GM12878 (cell line): Measurements from ENCODE around the gene RBBP8NL. TPM values are rescaled to one million over a fixed set of nuclear protein-coding genes. Genes with fewer than 3 reads are reported as not detected.

Experiments
- ATAC-seq: fragments of 200-7000 bp; cut with Tn5 transposase; 3 replicates; pipeline ENCODE4 v1.9.1; 2020; ENCODE audit warnings: mild to moderate bottlenecking, moderate library complexity
- BruUV-seq: library from RNA; stranded (reverse); fragments of 400-500 nt; replicated peaks from 2 replicates; lab custom pipeline; 2021; lab: Mats Ljungman, UMichigan
- CTCF ChIA-PET: fragments of 300-600 bp; sonication (Branson Sonifier 250); formaldehyde crosslinking; extraction: SDS; loops from one replicate; lab custom pipeline; 2021; ENCODE audit warnings: inconsistent platforms; lab: Yijun Ruan, JAX
- POLR2A ChIA-PET: fragments of 350-600 bp; formaldehyde crosslinking; extraction: SDS; loops from one replicate; lab custom pipeline; 2021; ENCODE audit warnings: inconsistent platforms; lab: Charles Lee
- RAD21 ChIA-PET: fragments of 300-600 bp; sonication (Branson Sonifier 250); formaldehyde crosslinking; loops from one replicate; lab custom pipeline; 2023; ENCODE audit warnings: antibody characterized with exemption; ENCODE audit not compliant: unreplicated experiment; lab: Charles Lee
- SMC1A ChIA-PET: fragments of 300-600 bp; sonication (Branson Sonifier 250); formaldehyde crosslinking; loops from one replicate; lab custom pipeline; 2023; ENCODE audit not compliant: unreplicated experiment, uncharacterized antibody; lab: Charles Lee
- DNase-seq: peaks from one replicate; pipeline ENCODE4 v3.0.0-alpha.2; 2011; ENCODE audit warnings: low read depth, low spot score
- FAIRE-seq: peaks from 3 replicates; lab custom pipeline; 2011; peaks lifted over from hg19 to GRCh38; lab: Jason Lieb, UNC
- H2AFZ ChIP-seq: 2 replicates; pipeline ENCODE4 v1.6.0; 2011; ENCODE audit warnings: low read depth, low read length, control low read depth; ENCODE audit not compliant: control insufficient read depth
- H3K27ac ChIP-seq: 2 replicates; pipeline ENCODE4 v1.5.1; 2011; ENCODE audit warnings: control low read depth; ENCODE audit not compliant: control insufficient read depth, insufficient read depth
- H3K27me3 ChIP-seq, 2 experiments: replicated peaks in 1 of 2; 2 replicates each; pipeline versions ENCODE4 v1.6.0 to v1.6.1; 2011; ENCODE audit warnings: low read length in 1 of 2; ENCODE audit not compliant: control insufficient read depth in 2 of 2, insufficient read depth in 2 of 2
- H3K36me3 ChIP-seq, 2 experiments: 2 replicates each; pipeline ENCODE4 v1.5.1; 2011; ENCODE audit warnings: low read length in 1 of 2; ENCODE audit not compliant: control insufficient read depth in 2 of 2, insufficient read depth in 2 of 2
- H3K4me1 ChIP-seq: 2 replicates; pipeline ENCODE4 v1.6.1; 2011; ENCODE audit warnings: mild to moderate bottlenecking, low read length, moderate library complexity, mixed read lengths; ENCODE audit not compliant: control insufficient read depth, insufficient read depth
- H3K4me2 ChIP-seq: 2 replicates; pipeline ENCODE4 v1.6.0; 2011; ENCODE audit warnings: control low read depth; ENCODE audit not compliant: control insufficient read depth, insufficient read depth
- H3K4me3 ChIP-seq: fragments of 200-600 bp; sonication (generic); 2 replicates; pipeline ENCODE4 v1.5.1; 2016
- H3K79me2 ChIP-seq: 2 replicates; pipeline ENCODE4 v1.6.0; 2011; ENCODE audit warnings: low read length; ENCODE audit not compliant: control insufficient read depth, insufficient read depth
- H3K9ac ChIP-seq: 2 replicates; pipeline ENCODE4 v1.8.0; 2011; ENCODE audit warnings: low read length, control low read depth, mixed read lengths; ENCODE audit not compliant: control insufficient read depth, insufficient read depth
- H3K9me3 ChIP-seq: replicated peaks from 3 replicates; pipeline ENCODE4 v1.5.1; 2011; ENCODE audit warnings: mild to moderate bottlenecking, low read length; ENCODE audit not compliant: control insufficient read depth, insufficient read depth
- H4K20me1 ChIP-seq: 2 replicates; pipeline ENCODE4 v1.6.0; 2011; ENCODE audit not compliant: control insufficient read depth, insufficient read depth
- EZH2 ChIP-seq: IDR thresholded peaks from 2 replicates; pipeline ENCODE4 v1.6.1; 2012; ENCODE audit warnings: low read depth, mild to moderate bottlenecking, control low read depth, inconsistent platforms, low read length, borderline replicate concordance; ENCODE audit not compliant: control insufficient read depth
- FOS ChIP-seq: IDR thresholded peaks from 3 replicates; pipeline ENCODE4 v1.6.1; 2011; ENCODE audit warnings: borderline replicate concordance; ENCODE audit not compliant: insufficient read length; ENCODE audit errors: extremely low read depth
- HSF1 ChIP-seq: fragments of 150-350 bp; IDR thresholded peaks from 2 replicates; pipeline ENCODE4 v1.6.1; 2014; ENCODE audit warnings: mild to moderate bottlenecking, low read depth, low read length
- MTA2 ChIP-seq: fragments of 450-650 bp; IDR thresholded peaks from 2 replicates; pipeline ENCODE4 v1.6.1; 2016; ENCODE audit warnings: low read depth, mild to moderate bottlenecking, moderate library complexity
- PML ChIP-seq: IDR thresholded peaks from 2 replicates; pipeline ENCODE4 v1.6.1; 2012; ENCODE audit warnings: low read length, inconsistent platforms
- SMAD5 ChIP-seq: IDR thresholded peaks from 2 replicates; pipeline ENCODE4 v1.6.1; 2016; ENCODE audit warnings: antibody characterized with exemption, low read depth
- SP1 ChIP-seq: IDR thresholded peaks from one replicate; pipeline ENCODE4 v1.6.1; 2011; ENCODE audit warnings: low read depth, low read length
- SUPT20H ChIP-seq: IDR thresholded peaks from 2 replicates; pipeline ENCODE4 v1.6.1; 2011; ENCODE audit warnings: low read depth, mild to moderate bottlenecking, low read length, moderate library complexity, borderline replicate concordance; ENCODE audit not compliant: control insufficient read depth
- SUZ12 ChIP-seq: fragments of 200-600 bp; sonication (generic); IDR thresholded peaks from one replicate; pipeline ENCODE4 v1.6.1; 2018; ENCODE audit warnings: antibody characterized with exemption, mild to moderate bottlenecking; ENCODE audit not compliant: unreplicated experiment
- ZBTB33 ChIP-seq: fragments of 450-650 bp; IDR thresholded peaks from 2 replicates; pipeline ENCODE4 v1.6.1; 2017; ENCODE audit warnings: mild to moderate bottlenecking
- ZNF622 ChIP-seq: fragments of 450-650 bp; IDR thresholded peaks from 2 replicates; pipeline ENCODE4 v1.6.1; 2017; ENCODE audit warnings: mild to moderate bottlenecking, inconsistent platforms
- ZSCAN29 ChIP-seq: fragments of 450-650 bp; IDR thresholded peaks from 2 replicates; pipeline ENCODE4 v1.6.1; 2017; ENCODE audit warnings: mild to moderate bottlenecking, moderate library complexity
- WGBS: methylation state at CpG from one replicate; pipeline ENCODE4 v1.1.6; 2016; ENCODE audit warnings: low lambda C conversion rate; ENCODE audit not compliant: insufficient replicate concordance, insufficient coverage; ENCODE audit errors: missing lambda C conversion rate; 5-methylcytosine and 5-hydroxymethylcytosine counted together
- in situ Hi-C: fragments of 300-500 bp; cut with MboI; formaldehyde crosslinking; loops from 9 replicates; pipeline ENCODE4 v1.14.3; 2018; ENCODE audit warnings: mixed read lengths
- intact Hi-C: fragments of 100-400 bp; cut with micrococcal nuclease; formaldehyde crosslinking; loops from one replicate; pipeline ENCODE4 v1.14.2; 2022; ENCODE audit not compliant: unreplicated experiment
- polyA plus RNA-seq, 11 experiments: library from polyadenylated mRNA; depleted of rRNA in 4 of 11; unstranded in 6 of 11; stranded (reverse) in 5 of 11; fragments of >200 nt; fragmentation: Nextera tagmentation in 4 of 11; fragmentation: Illumina TruSeq in 1 of 11; extraction: Ambion mirVana in 4 of 11; extraction: Trizol in 1 of 11; gene quantifications; 1 replicate in 1 of 11; 2 replicates in 10 of 11; pipeline versions ENCODE4 v1.2.1 to v1.2.3, GENCODE V29; 2011 to 2016; ENCODE audit warnings: inconsistent platforms in 2 of 11, missing spikeins in 2 of 11, low read depth in 1 of 11
- total RNA-seq, 4 experiments: library from RNA; depleted of rRNA in 3 of 4; stranded (reverse); fragments of >200 nt in 3 of 4; fragmentation: Illumina TruSeq in 1 of 4; extraction: Trizol in 1 of 4; gene quantifications; 2 replicates each; pipeline versions ENCODE4 v1.2.1 to v1.2.3, GENCODE V29; 2013 to 2021
- TF ChIP-seq, protein P1 (sequence below), 3 experiments: IDR thresholded peaks in 2 of 3; conservative IDR thresholded peaks in 1 of 3; 2 replicates each; pipeline ENCODE4 v1.5.1; 2011; ENCODE audit warnings: low read depth in 3 of 3, low read length in 3 of 3, mild to moderate bottlenecking in 3 of 3, control low read depth in 2 of 3, moderate library complexity in 2 of 3, inconsistent platforms in 1 of 3, mixed read lengths in 1 of 3; ENCODE audit not compliant: control insufficient read depth in 2 of 3, insufficient read depth in 1 of 3; ENCODE audit errors: extremely low read depth in 1 of 3

The RBBP8NL gene
- total and polyA plus RNA-seq, 10 of the 15 experiments (the other 5 are each of a cell fraction or from before 2014, with no cell fraction given), result not detected

DNA sequence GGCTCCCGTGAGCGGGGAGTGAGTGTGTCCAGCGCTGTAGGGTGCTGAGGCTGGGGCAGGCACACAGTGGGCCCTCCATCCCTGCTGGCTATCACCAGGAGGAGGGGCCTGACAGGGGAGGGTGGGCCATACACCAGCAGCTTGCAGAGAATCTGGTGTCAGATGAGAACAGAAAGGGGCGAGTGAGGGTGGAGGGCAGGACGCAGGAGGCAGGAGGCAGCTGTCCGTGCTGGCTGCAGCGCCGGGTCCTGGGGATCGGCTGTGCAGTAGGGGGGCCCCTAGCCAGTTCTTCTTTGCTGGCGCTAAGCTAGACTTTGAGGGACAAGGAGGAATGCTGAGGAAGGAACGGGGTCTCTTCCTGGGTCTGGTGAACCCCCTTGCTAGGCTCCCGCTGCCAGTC lies 18.7 kb downstream of the RBBP8NL start:
- FAIRE-seq, result no peak
- intact Hi-C loops (loop anchor here (5.0 kb wide), 1 partner anchor 384 kb away; no protein-coding TSS in a partner anchor), in situ Hi-C loops (no loop called here)
- H3K79me2 ChIP-seq, result peaks cover 14% of the 10 kb centered on the region
- no peak overlapping the region for H3K4me2 ChIP-seq
- BruUV-seq, result no TSS peak
- H4K20me1 ChIP-seq, result no peaks in the 10 kb centered on the region
- TF ChIP-seq PML (no peak), HSF1 (no peak), SP1 (no peak), ZSCAN29 (no peak), EZH2 (no peak), SUPT20H (no peak), SUZ12 (no peak), SMAD5 (no peak), ZBTB33 (no peak), MTA2 (no peak), FOS (no peak), ZNF622 (no peak)
- TF ChIP-seq, protein P1, sequence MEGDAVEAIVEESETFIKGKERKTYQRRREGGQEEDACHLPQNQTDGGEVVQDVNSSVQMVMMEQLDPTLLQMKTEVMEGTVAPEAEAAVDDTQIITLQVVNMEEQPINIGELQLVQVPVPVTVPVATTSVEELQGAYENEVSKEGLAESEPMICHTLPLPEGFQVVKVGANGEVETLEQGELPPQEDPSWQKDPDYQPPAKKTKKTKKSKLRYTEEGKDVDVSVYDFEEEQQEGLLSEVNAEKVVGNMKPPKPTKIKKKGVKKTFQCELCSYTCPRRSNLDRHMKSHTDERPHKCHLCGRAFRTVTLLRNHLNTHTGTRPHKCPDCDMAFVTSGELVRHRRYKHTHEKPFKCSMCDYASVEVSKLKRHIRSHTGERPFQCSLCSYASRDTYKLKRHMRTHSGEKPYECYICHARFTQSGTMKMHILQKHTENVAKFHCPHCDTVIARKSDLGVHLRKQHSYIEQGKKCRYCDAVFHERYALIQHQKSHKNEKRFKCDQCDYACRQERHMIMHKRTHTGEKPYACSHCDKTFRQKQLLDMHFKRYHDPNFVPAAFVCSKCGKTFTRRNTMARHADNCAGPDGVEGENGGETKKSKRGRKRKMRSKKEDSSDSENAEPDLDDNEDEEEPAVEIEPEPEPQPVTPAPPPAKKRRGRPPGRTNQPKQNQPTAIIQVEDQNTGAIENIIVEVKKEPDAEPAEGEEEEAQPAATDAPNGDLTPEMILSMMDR (IDR thresholded peaks at IDR 0.05 in 2 of 3, conservative IDR thresholded peaks at IDR 0.05 in 1 of 3; ENCODE audit: control insufficient read depth in 2 of 3, extremely low read depth in 1 of 3, insufficient read depth in 1 of 3, low read depth in 3 of 3, low read length in 3 of 3), result no peak
- no peak overlapping the region for H2AFZ ChIP-seq
- 90% methylated on average over 12 of the region's 12 CpGs for WGBS
- no peak overlapping the region for H3K4me3 ChIP-seq
- H3K27me3 ChIP-seq, result no peaks in the 10 kb centered on the region
- no peak overlapping the region for H3K9ac ChIP-seq
- H3K36me3 ChIP-seq, result no peaks in the 10 kb centered on the region; a peak in 1 of 4 replicates
- ChIA-PET POLR2A (interaction anchor here (1.3 kb wide), 1 partner anchor 22 kb away, joined by 5 read pairs; the partner anchor contains the start of gene RPS21), CTCF (interaction anchor here (0.8 to 4.2 kb wide), 4 partner anchors 26 to 383 kb away, joined by 3 to 23 read pairs (median 6); no protein-coding TSS in a partner anchor), SMC1A (no interaction called here), RAD21 (interaction anchor here (1.8 kb wide), 1 partner anchor 208 kb away, joined by 5 read pairs; no protein-coding TSS in a partner anchor)
- no peak overlapping the region for H3K27ac ChIP-seq
- DNase-seq, result no peak
- peaks cover 12% of the 10 kb centered on the region for H3K4me1 ChIP-seq
- ATAC-seq, result no peak
- no peaks in the 10 kb centered on the region for H3K9me3 ChIP-seq
